Stimulated activated CD4-positive, alpha-beta T cell treated with anti-CD3 and anti-CD28 coated beads, Interleukin-12 subunit alpha, Interleukin-12 subunit beta, amount 100 ng/mL, for 24 hours (primary cell): Measurements from ENCODE around the gene IP6K1.
"Not testable (repeated sequence)": the region's sequence is repeated elsewhere in the genome, so short reads cannot be mapped to it uniquely, and the experiment has no call there.

Source experiments
- DNase-seq, 2 experiments: peaks; one replicate each; pipeline ENCODE4 v3.0.0-alpha.2; 2020; ENCODE audit warnings: low read depth in 2 of 2

The IP6K1 gene

DNA sequence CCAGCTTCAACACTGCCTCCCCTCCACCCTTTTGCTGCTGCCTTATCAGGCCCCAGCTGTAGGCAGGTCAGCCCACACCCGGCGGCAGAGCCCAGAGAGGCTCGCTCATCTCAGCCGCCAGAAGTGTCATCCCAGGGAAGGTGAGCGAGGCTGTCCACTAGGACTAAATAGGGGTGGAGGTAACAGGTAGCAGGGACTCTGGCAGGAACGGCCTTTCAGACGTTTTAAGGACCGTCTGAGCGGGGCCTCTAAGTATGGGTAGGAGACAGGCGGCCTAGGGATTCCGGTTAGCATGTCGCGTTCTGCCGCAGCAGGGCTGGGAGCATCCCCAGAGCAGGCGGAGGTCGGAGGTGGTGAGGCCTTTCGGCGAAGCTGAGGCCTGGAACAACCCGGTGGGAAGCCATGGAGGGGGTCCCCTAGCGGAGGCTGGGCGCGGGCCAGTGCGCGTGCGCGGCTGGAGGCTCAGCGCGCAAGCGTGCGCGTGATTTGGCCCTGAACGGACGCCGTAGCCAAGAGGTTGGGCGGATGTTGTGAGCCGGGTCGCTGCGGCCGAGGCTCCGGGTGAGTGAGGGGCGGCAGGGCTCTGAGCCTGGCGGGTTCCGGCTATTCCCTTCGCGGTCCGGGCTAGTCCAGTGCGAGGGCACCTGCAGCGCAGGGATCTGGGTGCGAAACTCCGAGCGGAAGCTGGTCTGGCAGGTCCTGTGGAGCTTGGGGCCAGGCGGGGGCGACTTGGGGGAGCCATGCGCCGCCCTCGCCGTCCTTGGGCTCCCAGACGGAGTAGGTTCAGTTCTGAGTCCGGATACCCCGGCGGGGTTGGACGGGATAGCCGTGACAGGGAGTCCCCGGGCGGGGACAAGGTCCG lies 97.1 kb downstream of the IP6K1 start, which contains the start of the genes MST1 and RNF123:
MST1 (minus strand) TSS at position 429 of the 862 bp plus-strand sequence. CDS start 783 bp downstream, outside the sequence.
RNF123 (plus strand) TSS at position 512 of the 862 bp plus-strand sequence. CDS start 1,609 bp downstream, outside the sequence.
- DNase-seq: peak; percentile 86 to 87

DNA sequence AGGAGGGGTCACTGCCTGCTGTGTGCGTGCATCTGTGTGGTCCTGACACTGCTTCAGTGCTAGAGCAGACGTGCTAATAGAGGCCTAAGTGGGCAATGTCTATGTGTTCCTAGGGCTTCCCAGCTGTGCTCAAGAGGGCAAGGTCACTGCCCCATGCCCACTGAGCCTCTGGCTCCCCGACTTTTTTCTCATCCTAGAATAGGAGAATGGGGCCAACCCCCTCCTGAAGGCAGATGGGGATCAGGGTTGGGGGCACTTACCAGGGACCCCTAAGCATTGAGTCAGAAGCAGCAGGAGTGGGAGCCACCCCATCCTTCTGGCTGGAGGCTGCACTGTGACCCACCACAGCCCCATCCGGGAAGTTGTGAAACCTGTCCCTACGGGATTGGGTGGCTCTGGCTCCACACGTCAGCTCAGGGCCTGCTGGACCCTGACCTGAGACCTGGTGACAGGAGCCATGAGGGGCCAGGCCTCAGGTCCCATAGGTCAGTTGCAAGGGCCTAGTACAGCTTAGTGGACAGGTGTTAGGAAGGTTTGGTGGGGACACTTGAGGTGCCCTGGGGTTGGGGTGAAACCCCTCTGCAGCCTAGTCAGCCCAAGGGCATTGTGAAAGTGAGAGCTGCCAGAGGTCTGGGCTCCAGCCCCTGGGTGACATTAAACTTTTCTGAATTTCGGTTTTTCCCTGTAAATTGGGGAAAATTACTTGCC lies 97.8 kb downstream of the IP6K1 start:
- DNase-seq: not testable (repeated sequence)

DNA sequence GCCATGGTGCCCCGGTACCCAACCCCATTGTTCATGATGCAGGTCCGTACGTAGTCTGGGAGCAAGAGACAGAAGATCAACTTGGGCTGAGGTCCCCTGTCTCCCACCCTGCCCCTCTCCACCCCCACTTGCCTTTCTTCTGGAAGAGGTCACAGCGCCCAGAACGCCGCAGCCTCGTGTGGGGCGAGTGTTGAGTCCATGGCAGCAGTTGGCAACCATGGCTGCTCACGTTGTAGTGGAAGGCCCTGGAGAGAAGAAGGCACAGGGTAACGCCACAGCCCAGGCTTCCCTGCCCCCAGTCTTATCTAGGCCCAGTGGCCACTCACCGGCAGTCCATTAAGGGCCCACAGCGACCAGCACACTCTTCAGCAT lies 98.9 kb downstream of the IP6K1 start:
- DNase-seq: not testable (repeated sequence)

DNA sequence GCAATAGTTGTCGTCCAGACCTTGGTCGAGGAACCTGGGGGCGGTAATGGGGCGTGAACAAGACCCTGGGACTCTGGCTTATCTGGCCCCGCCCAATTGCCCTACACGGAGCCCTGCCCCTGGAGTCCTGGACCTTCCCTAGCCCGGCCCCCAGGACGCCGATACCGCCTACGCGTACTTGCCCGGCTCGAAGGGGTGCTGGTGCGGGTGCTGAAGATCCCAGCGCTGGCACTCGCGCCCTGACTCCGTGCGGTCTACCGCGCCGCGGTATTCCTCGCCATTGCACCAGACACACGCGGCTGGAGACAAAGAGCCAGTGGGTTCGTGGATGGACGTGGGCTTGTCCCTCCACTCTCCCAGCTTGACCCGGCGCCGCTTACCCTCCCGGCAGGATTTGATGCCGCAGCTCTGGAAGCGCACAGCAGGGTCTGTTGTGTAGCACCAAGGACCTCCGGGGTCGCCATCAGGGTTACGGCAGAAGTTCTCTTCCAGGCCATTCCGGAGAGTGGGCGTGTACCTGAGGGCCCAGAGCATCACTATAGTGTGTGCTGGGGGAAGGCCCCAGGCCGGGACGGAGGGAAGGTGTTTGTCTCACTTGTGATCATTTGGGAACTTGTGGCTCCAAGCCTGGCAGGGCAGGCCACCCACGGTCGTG lies 99.4 kb downstream of the IP6K1 start:
- peak in 1 of 2 experiments; percentile 46 for DNase-seq

DNA sequence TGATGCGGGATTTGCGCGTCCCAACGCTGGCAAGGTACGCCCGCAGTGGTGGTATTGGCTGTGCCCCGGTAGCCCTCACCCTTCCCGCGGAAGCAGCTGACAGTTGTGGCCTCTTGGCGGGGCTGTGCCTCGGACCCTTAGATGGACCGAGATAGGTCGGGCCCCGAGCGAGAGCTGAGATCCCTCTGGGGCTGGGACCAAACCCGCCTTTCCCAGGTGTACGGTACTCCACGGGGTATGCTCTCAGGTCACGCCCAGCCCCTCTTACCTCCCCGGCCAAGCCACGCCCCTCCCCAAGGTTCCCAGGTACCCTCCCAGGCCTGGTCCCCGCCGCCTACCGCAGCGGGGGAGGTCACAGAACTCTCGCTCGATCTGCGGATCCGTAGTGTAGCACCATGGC lies 100.0 kb downstream of the IP6K1 start:
- peak in 1 of 2 experiments; percentile 18 for DNase-seq

DNA sequence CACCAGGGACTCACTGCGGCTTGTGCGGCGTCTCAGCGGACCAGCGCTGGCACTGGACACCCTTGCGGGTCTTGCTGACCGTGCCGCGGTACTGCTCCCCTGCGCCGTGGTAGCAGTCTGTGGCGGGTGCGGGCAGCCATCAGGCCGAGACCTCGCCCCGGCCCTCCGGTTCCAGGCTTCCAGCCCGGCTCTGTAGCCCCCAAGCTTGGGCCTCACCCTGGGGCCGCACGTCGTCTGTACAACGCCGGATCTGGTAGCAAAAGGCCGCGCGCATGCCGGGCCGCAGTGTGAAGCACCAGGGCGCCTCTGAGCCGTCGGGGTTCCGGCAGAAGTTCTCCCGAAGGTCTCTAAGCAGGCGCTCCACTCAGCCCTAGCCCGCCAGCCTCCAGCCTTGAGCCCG lies 100.5 kb downstream of the IP6K1 start:
- DNase-seq: not testable (repeated sequence)

DNA sequence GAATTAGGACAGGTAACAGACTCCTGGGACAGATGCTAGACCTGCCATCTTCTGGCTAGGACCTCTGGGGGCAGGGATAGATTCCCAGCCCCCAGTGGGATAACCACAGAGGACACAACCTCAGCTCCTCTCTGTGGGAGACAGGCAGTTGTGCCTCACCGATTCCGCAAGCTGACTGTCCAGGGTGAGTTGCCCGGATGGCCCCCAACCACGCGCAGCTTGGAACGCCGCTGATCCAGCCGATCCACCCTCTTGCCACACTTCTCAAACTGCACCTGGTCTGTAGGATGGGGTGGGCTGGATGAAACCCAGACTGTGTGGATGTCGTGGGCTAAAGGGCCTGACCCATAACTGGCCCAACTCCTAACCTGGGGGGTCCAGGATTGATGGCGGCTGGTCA lies 101.2 kb downstream of the IP6K1 start:
- not testable (repeated sequence) for DNase-seq

DNA sequence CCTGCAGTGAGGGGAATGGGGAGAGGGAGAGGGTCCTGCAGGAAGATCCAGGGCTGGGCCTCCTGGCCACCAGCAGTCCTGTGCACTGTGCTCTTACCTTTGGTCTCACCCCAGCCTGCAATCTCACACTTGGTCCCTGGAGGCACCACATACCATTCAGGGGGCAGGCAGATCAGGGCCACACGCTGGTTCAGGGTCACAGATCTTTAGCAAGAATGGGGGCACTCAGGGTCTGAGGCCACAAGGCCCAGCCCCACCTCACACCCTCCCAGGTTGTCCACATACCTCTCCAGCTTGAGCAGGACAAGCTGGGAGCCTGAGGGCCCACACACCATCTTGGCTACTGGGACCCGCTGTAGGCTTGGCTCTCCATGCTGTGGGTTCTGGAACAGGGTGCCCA lies 101.9 kb downstream of the IP6K1 start:
- not testable (repeated sequence) for DNase-seq

DNA sequence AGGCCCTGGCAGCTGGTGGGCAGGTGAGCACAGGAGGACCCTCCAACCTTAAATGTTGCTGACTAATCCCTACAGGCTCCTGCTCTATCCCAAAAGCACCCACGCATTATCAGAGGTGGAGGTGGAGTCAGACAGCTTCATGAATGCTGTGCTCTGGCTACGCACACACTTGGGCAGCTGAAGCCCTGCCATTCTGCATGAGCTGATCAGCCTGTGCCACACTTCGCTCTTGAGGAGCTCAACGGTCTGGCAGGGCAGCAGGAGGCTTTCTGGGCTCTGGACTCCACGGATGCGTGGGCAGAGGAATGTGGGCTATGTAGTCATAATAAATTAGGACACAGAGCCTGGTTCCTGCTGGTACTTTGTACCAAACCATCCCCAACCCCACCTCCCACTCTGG lies 103.2 kb downstream of the IP6K1 start:
- DNase-seq: no peak

DNA sequence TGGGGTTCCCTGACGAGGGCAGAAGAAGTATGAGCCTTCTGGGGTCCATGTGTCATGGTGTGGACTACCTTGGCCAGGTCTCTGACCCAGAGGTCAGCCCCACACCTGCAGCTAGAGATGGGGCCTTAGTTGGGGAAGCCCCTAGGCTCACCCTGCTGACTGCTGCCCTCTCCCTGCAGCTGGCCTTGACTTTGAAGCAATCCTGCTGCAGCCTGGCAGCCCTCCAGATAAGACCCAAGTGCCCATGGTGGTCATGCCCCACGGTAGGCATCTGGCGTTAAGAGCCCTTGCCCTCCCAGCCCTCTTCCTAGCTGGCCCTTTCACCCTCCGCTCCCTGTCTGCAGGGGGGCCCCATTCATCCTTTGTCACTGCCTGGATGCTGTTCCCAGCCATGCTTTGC lies 104.8 kb downstream of the IP6K1 start:
- no peak for DNase-seq

DNA sequence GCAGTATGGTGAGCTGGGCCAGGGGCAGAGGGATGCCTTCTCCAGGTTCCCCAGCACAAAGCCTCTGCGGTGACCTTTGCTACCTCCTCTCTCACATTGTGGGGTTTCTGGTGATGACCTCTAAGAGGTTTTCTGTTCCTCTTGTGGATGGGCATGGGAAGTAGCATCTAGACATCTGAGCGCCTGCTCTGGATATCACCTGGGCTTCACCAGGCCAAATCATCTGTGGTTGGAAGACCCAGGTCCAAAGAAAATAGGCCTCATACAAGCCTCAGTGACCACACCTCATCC lies 105.2 kb downstream of the IP6K1 start:
- DNase-seq: no peak

DNA sequence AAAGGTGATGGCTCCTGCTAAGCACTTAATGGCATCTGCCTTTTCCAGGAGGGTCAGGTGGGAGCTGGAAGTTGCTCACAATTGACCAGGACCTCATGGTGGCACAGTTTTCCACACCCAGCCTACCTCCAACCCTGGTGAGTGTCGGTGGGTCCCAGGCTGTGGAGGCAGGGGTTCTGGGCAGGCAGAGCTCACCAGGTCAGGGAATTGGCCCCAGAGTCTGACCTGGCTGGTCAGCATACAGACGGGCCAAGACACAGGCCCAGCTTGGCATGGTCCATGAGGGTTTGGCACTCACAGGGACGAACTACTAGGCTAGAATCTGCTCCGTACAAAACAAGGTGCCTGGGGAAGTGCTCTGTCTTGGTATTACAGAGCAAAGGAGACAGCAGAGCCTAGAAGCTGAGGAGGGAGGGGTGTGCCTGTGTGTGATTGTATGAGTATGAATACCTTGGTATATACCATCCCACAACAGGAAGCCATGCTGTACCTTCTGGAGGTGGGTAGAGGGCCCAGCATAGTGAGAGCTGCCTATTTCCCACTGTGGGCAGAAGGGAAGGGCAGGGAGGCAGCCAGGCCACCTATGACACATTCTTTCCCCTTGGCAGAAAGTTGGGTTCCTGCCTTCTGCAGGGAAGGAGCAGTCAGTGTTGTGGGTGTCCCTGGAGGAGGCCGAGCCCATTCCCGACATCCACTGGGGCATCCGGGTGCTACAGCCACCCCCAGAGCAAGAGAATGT lies 105.7 kb downstream of the IP6K1 start:
- no peak for DNase-seq

DNA sequence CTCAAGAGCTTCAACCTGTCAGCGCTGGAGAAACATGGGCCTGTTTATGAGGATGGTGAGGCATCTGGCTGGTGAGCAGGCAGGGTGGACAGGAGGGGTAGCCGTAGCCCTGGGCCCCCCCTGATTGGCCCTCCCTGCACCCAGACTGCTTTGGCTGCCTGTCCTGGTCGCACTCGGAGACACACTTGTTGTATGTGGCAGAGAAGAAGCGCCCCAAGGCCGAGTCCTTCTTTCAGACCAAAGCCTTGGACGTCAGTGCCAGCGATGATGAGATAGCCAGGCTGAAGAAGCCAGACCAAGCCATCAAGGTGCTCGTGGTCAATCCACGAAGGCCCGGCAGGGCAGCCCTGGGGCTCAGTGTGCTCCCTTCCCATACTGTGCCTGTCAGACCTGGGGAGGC lies 110.4 kb downstream of the IP6K1 start:
- no peak for DNase-seq

DNA sequence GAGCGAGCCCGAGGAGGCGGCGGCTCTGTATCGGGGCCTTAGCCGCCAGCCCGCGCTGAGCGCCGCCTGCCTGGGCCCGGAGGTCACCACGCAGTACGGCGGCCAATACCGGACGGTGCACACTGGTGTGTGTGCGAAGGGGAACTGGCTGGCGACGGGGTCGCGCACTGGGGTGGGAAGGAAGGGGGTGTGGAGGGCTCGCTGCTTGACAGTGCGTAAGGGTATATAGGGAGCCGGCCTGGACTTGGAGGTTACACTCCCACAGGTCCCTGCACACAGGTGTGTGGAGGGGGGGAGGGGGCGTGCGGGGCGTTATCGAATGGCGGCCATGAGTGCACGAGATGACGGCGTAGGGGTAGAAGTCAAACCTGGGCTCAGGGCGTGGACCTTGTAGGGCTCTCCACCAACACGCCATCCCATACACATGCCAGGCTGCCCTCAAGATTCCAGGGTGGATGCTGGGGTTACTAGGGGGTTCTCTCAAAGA lies 111.8 kb downstream of the IP6K1 start:
- DNase-seq: no peak
